A549 treated with Hydrocortisone at 1 μM for 4 hours (cell line): ENCODE data around the gene OR2G2. TPM values are rescaled to one million over a fixed set of nuclear protein-coding genes. Genes with fewer than 3 reads are reported as not detected.

ENCODE experiments used
- total RNA-seq: library from RNA; stranded (reverse); fragments of 200-300 nt; extraction: Qiagen RNA extraction; gene quantifications from 5 replicates; pipeline ENCODE4 v1.2.3, GENCODE V29; 2022

Gene OR2G2
- total RNA-seq = not detected in 5 replicates

GRCh38 chr1:247588060-247588459 lies at the start of gene OR2G2:
Gene OR2G2, plus strand, starts transcription at chr1:247588360. Its CDS starts 0 bp downstream, at chr1:247588360.

GRCh38 chr1:247548769-247549182 lies 39.4 kb upstream of the OR2G2 start, which contains the start of gene GCSAML:
Gene GCSAML, plus strand, starts transcription at chr1:247549134. Its CDS starts 58 bp downstream, at chr1:247549192.

GRCh38 chr1:247605286-247605685 lies 17.1 kb downstream of the OR2G2 start, which contains the start of gene OR2G3:
Gene OR2G3, plus strand, starts transcription at chr1:247605586. Its CDS starts 0 bp downstream, at chr1:247605586.

Other genes starting within 250 kb of the OR2G2 start
- 0.08 TPM in 1 of 5 replicates, not detected in the others for gene NLRP3, start 172.2 kb upstream of the OR2G2 start, total RNA-seq
- not detected in 5 replicates for gene OR2B11, start 130.3 kb upstream of the OR2G2 start, total RNA-seq
- gene OR2C3, start 51.9 kb upstream of the OR2G2 start, total RNA-seq = not detected in 5 replicates
- gene GCSAML, start 39.2 kb upstream of the OR2G2 start, total RNA-seq = not detected in 5 replicates
- gene OR2G3, start 17.2 kb downstream of the OR2G2 start, total RNA-seq = not detected in 5 replicates
- not detected in 5 replicates for gene OR13G1, start 91.4 kb downstream of the OR2G2 start, total RNA-seq
- not detected in 5 replicates for gene OR6F1, start 128.3 kb downstream of the OR2G2 start, total RNA-seq
- gene OR14K1, start 150.3 kb downstream of the OR2G2 start, total RNA-seq = not detected in 5 replicates
- not detected in 5 replicates for gene OR14A2, start 159.8 kb downstream of the OR2G2 start, total RNA-seq
- not detected in 5 replicates for gene OR1C1, start 172.2 kb downstream of the OR2G2 start, total RNA-seq
- not detected in 5 replicates for gene OR14A16, start 235.8 kb downstream of the OR2G2 start, total RNA-seq